ENCODE data around the gene GRID1. TPM values are rescaled to one million over a fixed set of nuclear protein-coding genes. Genes with fewer than 3 reads are reported as not detected.

GRID1 gene
- total RNA-seq, 1 experiment from 2014 or later: not detected

GRCh38 chr10:85795460-85795859 lies 571.1 kb downstream of the GRID1 start:
- POLR2A ChIA-PET (ENCODE audit: unreplicated experiment): no interaction called here
- no peaks in the 10 kb centered on the region for H3K4me1 ChIP-seq (replicated peaks; ENCODE audit: insufficient read depth)
- intact Hi-C loops (cut with micrococcal nuclease; ENCODE audit: unreplicated experiment): no loop called here

GRCh38 chr10:85794553-85794952 lies 572.0 kb downstream of the GRID1 start:
- H3F3A ChIP-seq (ENCODE audit: insufficient read depth, low read depth): no peaks in the 10 kb centered on the region
- no peak overlapping the region for H3K27ac ChIP-seq
- no peak overlapping the region for H3K4me3 ChIP-seq
- no peaks in the 10 kb centered on the region for H3K27me3 ChIP-seq (ENCODE audit: insufficient read depth, low read depth)
- no peaks in the 10 kb centered on the region for H3K9me2 ChIP-seq (ENCODE audit: insufficient read depth)
- no peaks in the 10 kb centered on the region for H3K9me3 ChIP-seq (ENCODE audit: insufficient read depth, low read depth)
- CTCF ChIA-PET: no interaction called here
- no peaks in the 10 kb centered on the region for H3K4me1 ChIP-seq (replicated peaks; ENCODE audit: insufficient read depth)
- no peaks in the 10 kb centered on the region for H3K79me2 ChIP-seq (ENCODE audit: low read depth)
- H3K36me3 ChIP-seq (ENCODE audit: low read depth): no peaks in the 10 kb centered on the region
- no peaks in the 10 kb centered on the region for H4K20me1 ChIP-seq (ENCODE audit: insufficient read depth)
- BruUV-seq (replicated peaks): no TSS peak
- TF ChIP-seq EZH2 (IDR thresholded peaks at IDR 0.05; ENCODE audit: low read depth): no peak
- TF ChIP-seq CTCF (conservative IDR thresholded peaks at IDR 0.05): no peak
- no peak for DNase-seq
- intact Hi-C loops (cut with micrococcal nuclease; ENCODE audit: unreplicated experiment): no loop called here
- no peak overlapping the region for H2AFZ ChIP-seq
- H3K4me2 ChIP-seq: no peak overlapping the region
- POLR2A ChIA-PET (ENCODE audit: unreplicated experiment): no interaction called here

More at GRCh38 chr10:85795460-85795859, 571.1 kb downstream of the GRID1 start:
- Histone ChIP-seq H3K27ac (no peak overlapping the region), H3K79me2 (ENCODE audit: low read depth) (no peaks in the 10 kb centered on the region), H3F3A (ENCODE audit: insufficient read depth, low read depth) (no peaks in the 10 kb centered on the region), H3K4me3 (no peak overlapping the region), H4K20me1 (ENCODE audit: insufficient read depth) (no peaks in the 10 kb centered on the region), H2AFZ (no peak overlapping the region), H3K27me3 (ENCODE audit: insufficient read depth, low read depth) (no peaks in the 10 kb centered on the region), H3K9me3 (ENCODE audit: insufficient read depth, low read depth) (no peaks in the 10 kb centered on the region), H3K9me2 (ENCODE audit: insufficient read depth) (no peaks in the 10 kb centered on the region), H3K36me3 (ENCODE audit: low read depth) (no peaks in the 10 kb centered on the region), H3K4me2 (no peak overlapping the region)
- BruUV-seq (replicated peaks): no TSS peak
- TF ChIP-seq EZH2 (IDR thresholded peaks at IDR 0.05; ENCODE audit: low read depth): no peak
- CTCF ChIA-PET: no interaction called here
- DNase-seq: no peak

GRCh38 chr10:85792533-85792858 lies 574.1 kb downstream of the GRID1 start:
- TF ChIP-seq CTCF (conservative IDR thresholded peaks at IDR 0.05): no peak
- TF ChIP-seq EZH2 (IDR thresholded peaks at IDR 0.05; ENCODE audit: low read depth): no peak
- no peaks in the 10 kb centered on the region for H3K9me2 ChIP-seq (ENCODE audit: insufficient read depth)
- no peaks in the 10 kb centered on the region for H3K36me3 ChIP-seq (ENCODE audit: low read depth)
- POLR2A ChIA-PET (ENCODE audit: unreplicated experiment): no interaction called here
- H2AFZ ChIP-seq: no peak overlapping the region
- no TSS peak for BruUV-seq (replicated peaks)
- H3K4me3 ChIP-seq: no peak overlapping the region
- no peaks in the 10 kb centered on the region for H3K79me2 ChIP-seq (ENCODE audit: low read depth)
- no peaks in the 10 kb centered on the region for H4K20me1 ChIP-seq (ENCODE audit: insufficient read depth)
- no peaks in the 10 kb centered on the region for H3K9me3 ChIP-seq (ENCODE audit: insufficient read depth, low read depth)
- H3K4me2 ChIP-seq: no peak overlapping the region
- H3K27ac ChIP-seq: no peak overlapping the region
- no peaks in the 10 kb centered on the region for H3F3A ChIP-seq (ENCODE audit: insufficient read depth, low read depth)
- no peaks in the 10 kb centered on the region for H3K4me1 ChIP-seq (replicated peaks; ENCODE audit: insufficient read depth)
- H3K27me3 ChIP-seq (ENCODE audit: insufficient read depth, low read depth): no peaks in the 10 kb centered on the region
- CTCF ChIA-PET: no interaction called here
- DNase-seq: no peak
- intact Hi-C loops (cut with micrococcal nuclease; ENCODE audit: unreplicated experiment): no loop called here

GRCh38 chr10:85791818-85792532 lies 574.6 kb downstream of the GRID1 start:
- Histone ChIP-seq H3F3A (ENCODE audit: insufficient read depth, low read depth) (no peaks in the 10 kb centered on the region), H3K4me3 (no peak overlapping the region), H3K9me2 (ENCODE audit: insufficient read depth) (no peaks in the 10 kb centered on the region), H3K4me1 (replicated peaks; ENCODE audit: insufficient read depth) (no peaks in the 10 kb centered on the region), H3K9me3 (ENCODE audit: insufficient read depth, low read depth) (no peaks in the 10 kb centered on the region), H3K79me2 (ENCODE audit: low read depth) (no peaks in the 10 kb centered on the region), H3K27me3 (ENCODE audit: insufficient read depth, low read depth) (no peaks in the 10 kb centered on the region), H3K4me2 (no peak overlapping the region), H4K20me1 (ENCODE audit: insufficient read depth) (no peaks in the 10 kb centered on the region), H2AFZ (no peak overlapping the region), H3K36me3 (ENCODE audit: low read depth) (no peaks in the 10 kb centered on the region), H3K27ac (no peak overlapping the region)
- POLR2A ChIA-PET (ENCODE audit: unreplicated experiment): no interaction called here
- CTCF ChIA-PET: no interaction called here
- TF ChIP-seq CTCF (conservative IDR thresholded peaks at IDR 0.05): peak; percentile 42; the same call in 1 of the 2 replicates
- no peak for TF ChIP-seq EZH2 (IDR thresholded peaks at IDR 0.05; ENCODE audit: low read depth)
- no TSS peak for BruUV-seq (replicated peaks)
- DNase-seq: no peak
- intact Hi-C loops (cut with micrococcal nuclease; ENCODE audit: unreplicated experiment): no loop called here
